ENCODE results near the gene LAPTM5.

LAPTM5 gene

GRCh38 chr1:30738040-30738714, 19.4 kb downstream of the LAPTM5 start:
- TF ChIP-seq TAF1 (IDR thresholded peaks at IDR 0.05; ENCODE audit: borderline replicate concordance, insufficient read depth, low read length) = no peak
- TF ChIP-seq, protein P1, sequence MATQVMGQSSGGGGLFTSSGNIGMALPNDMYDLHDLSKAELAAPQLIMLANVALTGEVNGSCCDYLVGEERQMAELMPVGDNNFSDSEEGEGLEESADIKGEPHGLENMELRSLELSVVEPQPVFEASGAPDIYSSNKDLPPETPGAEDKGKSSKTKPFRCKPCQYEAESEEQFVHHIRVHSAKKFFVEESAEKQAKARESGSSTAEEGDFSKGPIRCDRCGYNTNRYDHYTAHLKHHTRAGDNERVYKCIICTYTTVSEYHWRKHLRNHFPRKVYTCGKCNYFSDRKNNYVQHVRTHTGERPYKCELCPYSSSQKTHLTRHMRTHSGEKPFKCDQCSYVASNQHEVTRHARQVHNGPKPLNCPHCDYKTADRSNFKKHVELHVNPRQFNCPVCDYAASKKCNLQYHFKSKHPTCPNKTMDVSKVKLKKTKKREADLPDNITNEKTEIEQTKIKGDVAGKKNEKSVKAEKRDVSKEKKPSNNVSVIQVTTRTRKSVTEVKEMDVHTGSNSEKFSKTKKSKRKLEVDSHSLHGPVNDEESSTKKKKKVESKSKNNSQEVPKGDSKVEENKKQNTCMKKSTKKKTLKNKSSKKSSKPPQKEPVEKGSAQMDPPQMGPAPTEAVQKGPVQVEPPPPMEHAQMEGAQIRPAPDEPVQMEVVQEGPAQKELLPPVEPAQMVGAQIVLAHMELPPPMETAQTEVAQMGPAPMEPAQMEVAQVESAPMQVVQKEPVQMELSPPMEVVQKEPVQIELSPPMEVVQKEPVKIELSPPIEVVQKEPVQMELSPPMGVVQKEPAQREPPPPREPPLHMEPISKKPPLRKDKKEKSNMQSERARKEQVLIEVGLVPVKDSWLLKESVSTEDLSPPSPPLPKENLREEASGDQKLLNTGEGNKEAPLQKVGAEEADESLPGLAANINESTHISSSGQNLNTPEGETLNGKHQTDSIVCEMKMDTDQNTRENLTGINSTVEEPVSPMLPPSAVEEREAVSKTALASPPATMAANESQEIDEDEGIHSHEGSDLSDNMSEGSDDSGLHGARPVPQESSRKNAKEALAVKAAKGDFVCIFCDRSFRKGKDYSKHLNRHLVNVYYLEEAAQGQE (IDR thresholded peaks at IDR 0.05; ENCODE audit: insufficient read depth in 1 of 2, low read depth in 2 of 2, low read length in 2 of 2) = no peak
- no peak for TF ChIP-seq POLR2AphosphoS5 (IDR thresholded peaks at IDR 0.05; ENCODE audit: low read depth, low read length)
- TF ChIP-seq SIN3A (IDR thresholded peaks at IDR 0.05; ENCODE audit: borderline replicate concordance, insufficient read depth, low read length) = no peak
- no peak for TF ChIP-seq FOXP2 (optimal IDR thresholded peaks at IDR 0.05; ENCODE audit: borderline replicate concordance, extremely low read depth, extremely low read length, insufficient read depth)

- no peak for TF ChIP-seq SIN3A (IDR thresholded peaks at IDR 0.05; ENCODE audit: borderline replicate concordance, insufficient read depth, low read length)
- TF ChIP-seq, protein P1 (IDR thresholded peaks at IDR 0.05; ENCODE audit: insufficient read depth in 1 of 2, low read depth in 2 of 2, low read length in 2 of 2) = no peak
- TF ChIP-seq TAF1 (IDR thresholded peaks at IDR 0.05; ENCODE audit: borderline replicate concordance, insufficient read depth, low read length) = no peak
- TF ChIP-seq FOXP2 (optimal IDR thresholded peaks at IDR 0.05; ENCODE audit: borderline replicate concordance, extremely low read depth, extremely low read length, insufficient read depth) = no peak
- no peak for TF ChIP-seq POLR2AphosphoS5 (IDR thresholded peaks at IDR 0.05; ENCODE audit: low read depth, low read length)
Measured at GRCh38 chr1:30737357-30738039, 20.1 kb downstream of the LAPTM5 start.

- TF ChIP-seq, protein P1 (IDR thresholded peaks at IDR 0.05; ENCODE audit: insufficient read depth in 1 of 2, low read depth in 2 of 2, low read length in 2 of 2) = no peak
- no peak for TF ChIP-seq TAF1 (IDR thresholded peaks at IDR 0.05; ENCODE audit: borderline replicate concordance, insufficient read depth, low read length)
- TF ChIP-seq FOXP2 (optimal IDR thresholded peaks at IDR 0.05; ENCODE audit: borderline replicate concordance, extremely low read depth, extremely low read length, insufficient read depth) = no peak
- no peak for TF ChIP-seq SIN3A (IDR thresholded peaks at IDR 0.05; ENCODE audit: borderline replicate concordance, insufficient read depth, low read length)
- TF ChIP-seq POLR2AphosphoS5 (IDR thresholded peaks at IDR 0.05; ENCODE audit: low read depth, low read length) = no peak
Measured at GRCh38 chr1:30735668-30736498, 21.7 kb downstream of the LAPTM5 start.

DNA sequence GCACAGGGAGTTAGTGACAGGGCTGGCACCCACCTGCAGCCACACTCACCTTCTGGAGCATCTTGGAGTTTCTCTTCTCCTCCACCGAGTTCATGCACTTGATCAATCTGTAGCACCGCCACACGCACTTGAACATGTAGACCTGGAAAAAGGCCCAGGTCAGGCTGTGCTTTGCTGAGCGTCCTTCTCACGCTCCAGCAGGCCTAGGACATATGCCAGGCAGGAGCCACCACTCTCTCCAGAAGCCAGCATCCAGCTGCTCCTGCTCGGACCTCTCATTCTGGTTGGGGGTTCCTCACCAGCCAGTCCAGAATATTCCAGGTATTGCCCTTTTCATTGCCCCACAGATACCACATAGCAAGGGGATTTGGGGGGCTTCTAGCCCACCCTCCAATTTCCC, 22.4 kb downstream of the LAPTM5 start:
- TF ChIP-seq, protein P1 (IDR thresholded peaks at IDR 0.05; ENCODE audit: insufficient read depth in 1 of 2, low read depth in 2 of 2, low read length in 2 of 2) = no peak
- TF ChIP-seq SIN3A (IDR thresholded peaks at IDR 0.05; ENCODE audit: borderline replicate concordance, insufficient read depth, low read length) = no peak
- TF ChIP-seq TAF1 (IDR thresholded peaks at IDR 0.05; ENCODE audit: borderline replicate concordance, insufficient read depth, low read length) = no peak
- no peak for TF ChIP-seq FOXP2 (optimal IDR thresholded peaks at IDR 0.05; ENCODE audit: borderline replicate concordance, extremely low read depth, extremely low read length, insufficient read depth)
- TF ChIP-seq POLR2AphosphoS5 (IDR thresholded peaks at IDR 0.05; ENCODE audit: low read depth, low read length) = no peak
